ENCODE data around the gene PNKP.

Gene PNKP

DNA sequence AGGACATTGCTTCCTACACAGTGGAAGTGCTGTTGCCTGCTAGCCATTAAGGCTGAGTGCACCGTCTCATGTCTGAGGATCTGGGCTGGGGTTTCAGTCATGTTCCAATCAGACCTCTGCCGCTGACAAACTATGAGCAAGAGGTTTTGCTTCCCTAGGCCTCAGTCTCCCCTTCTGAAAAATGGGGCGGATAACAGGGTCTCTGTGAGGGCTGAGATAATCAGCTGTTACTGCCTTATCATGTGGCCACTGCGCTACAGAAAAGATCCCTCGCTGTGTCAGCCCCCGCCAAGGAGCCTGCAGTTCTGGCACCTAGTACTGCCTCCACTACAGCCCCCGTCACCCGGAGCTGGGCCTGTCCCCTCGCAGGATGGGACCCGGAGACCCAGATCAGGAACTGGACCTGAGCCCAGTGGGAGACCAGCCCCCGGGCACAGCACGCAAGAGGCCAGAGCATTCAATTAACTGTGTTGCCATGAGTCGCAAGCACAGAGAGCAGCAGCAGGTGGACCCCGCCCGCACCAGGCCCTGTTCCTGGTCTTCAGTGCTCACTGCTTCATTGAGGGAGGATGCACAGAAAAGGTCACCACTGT lies 3.0 kb upstream of the PNKP start:
- H3K27me3 Mint-ChIP-seq = no peaks in the 10 kb centered on the region
- H3K4me1 Mint-ChIP-seq = peaks cover 43% of the 10 kb centered on the region

DNA sequence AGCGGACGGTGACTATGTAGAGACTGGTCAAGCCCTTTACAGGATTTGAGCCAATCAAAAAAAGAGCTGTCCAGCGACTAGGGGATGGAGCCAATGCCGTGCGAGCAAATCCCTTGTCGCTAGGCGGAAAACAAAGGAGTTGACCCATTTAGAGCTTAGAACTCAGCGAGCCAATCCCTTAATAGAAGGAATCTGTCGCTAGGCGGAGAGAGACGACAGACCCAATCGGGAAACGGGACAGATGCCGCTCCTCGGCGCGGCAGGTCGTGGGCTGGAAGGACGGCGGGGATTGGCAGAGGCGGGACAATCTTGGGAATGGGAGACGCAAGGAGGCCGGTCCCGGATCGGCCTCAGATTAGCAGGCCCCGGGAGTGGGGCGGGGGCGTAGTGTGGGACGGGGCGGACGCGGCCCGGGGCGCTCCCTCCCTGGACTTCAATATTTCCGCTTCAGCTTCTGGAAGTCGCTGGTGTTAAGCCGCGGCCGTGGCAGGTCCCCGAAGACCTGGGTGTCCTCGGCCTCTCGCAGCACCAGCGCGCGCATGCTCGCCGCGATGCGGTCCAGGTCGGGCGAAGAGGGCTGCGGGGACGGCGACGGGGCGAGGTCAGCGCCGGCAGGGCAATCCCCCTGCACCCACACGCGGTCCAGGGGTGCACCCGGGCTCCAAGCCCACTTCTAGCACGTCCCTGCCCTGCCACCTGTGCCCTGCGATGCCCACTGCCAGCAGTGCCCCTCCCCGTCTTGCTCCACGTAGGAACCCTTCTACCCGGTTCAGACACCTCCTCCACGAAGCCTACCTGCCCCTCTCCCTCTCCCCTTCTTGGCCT lies 2.3 kb upstream of the PNKP start:
- ATAC-seq (replicated peaks; ENCODE audit: extremely low read depth, poor library complexity, severe bottlenecking) = peak; percentile 77
- no peaks in the 10 kb centered on the region for H3K27me3 Mint-ChIP-seq
- no peaks in the 10 kb centered on the region for H3K9me3 Mint-ChIP-seq
- H3K36me3 Mint-ChIP-seq (ENCODE audit: insufficient read depth) = peaks cover 23% of the 10 kb centered on the region
- DNase-seq (ENCODE audit: low spot score in 2 of 2) = peak; percentile 85 to 88
- H3K27ac Mint-ChIP-seq (ENCODE audit: low read depth) = no peak overlapping the region
- peaks cover 40% of the 10 kb centered on the region for H3K4me1 Mint-ChIP-seq
- H3K4me3 Mint-ChIP-seq = no peak overlapping the region

More for the DNA sequence above, 3.0 kb upstream of the PNKP start:
- DNase-seq (ENCODE audit: low spot score in 2 of 2) (no peak), ATAC-seq (replicated peaks; ENCODE audit: extremely low read depth, poor library complexity, severe bottlenecking) (no peak)
- Mint-ChIP-seq H3K4me3 (no peak overlapping the region), H3K9me3 (no peaks in the 10 kb centered on the region), H3K27ac (ENCODE audit: low read depth) (no peak overlapping the region), H3K36me3 (ENCODE audit: insufficient read depth) (peaks cover 21% of the 10 kb centered on the region)

DNA sequence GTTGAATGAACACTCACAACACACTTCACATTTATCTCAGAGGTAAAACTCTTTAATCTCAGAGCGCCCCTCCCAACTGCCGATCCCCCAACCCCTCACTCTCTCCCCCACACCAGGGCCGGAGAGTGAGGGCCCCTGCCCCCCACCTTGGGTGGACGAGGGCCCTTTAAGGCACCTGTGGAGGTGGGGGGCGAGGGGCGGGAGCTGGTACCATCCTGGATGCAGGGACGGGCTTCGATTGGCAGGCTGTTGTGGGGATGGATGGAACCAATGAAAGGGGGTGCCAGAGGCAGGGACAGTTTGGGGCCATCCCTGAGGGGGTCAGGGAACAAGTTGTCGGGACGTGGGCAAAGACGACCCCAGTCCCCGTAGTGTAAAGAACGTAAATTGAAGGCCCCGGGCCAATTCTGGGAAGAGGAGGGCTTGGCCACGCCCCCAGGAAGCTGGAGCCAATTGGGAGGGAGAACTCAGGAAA lies 1.7 kb upstream of the PNKP start:
- peaks cover 40% of the 10 kb centered on the region for H3K4me1 Mint-ChIP-seq
- no peaks in the 10 kb centered on the region for H3K27me3 Mint-ChIP-seq
- H3K27ac Mint-ChIP-seq (ENCODE audit: low read depth) = no peak overlapping the region
- peaks cover 25% of the 10 kb centered on the region for H3K36me3 Mint-ChIP-seq (ENCODE audit: insufficient read depth)
- H3K9me3 Mint-ChIP-seq = no peaks in the 10 kb centered on the region
- no peak overlapping the region for H3K4me3 Mint-ChIP-seq
- no peak for DNase-seq (ENCODE audit: low spot score in 2 of 2)
- ATAC-seq (replicated peaks; ENCODE audit: extremely low read depth, poor library complexity, severe bottlenecking) = no peak

DNA sequence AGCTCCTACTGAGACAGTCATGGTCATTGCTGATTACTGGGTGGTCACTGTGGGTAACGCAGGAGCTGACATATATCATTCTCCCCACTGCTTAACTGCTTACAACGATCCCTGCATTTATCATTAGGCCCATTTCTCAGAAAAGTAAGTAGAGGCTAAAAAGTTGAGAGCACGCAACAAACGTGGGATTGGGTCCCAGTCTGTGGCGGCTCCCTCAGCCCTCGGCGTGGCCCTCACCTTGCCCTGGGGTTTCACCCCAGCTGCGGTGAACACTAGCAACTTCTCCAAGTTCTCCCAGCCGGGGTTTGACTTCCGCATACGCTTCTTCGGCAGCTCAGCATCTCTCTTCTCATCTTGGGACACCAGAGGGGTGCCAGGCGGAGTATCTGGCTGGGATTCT lies 2.5 kb downstream of the PNKP start:
- no peaks in the 10 kb centered on the region for H3K9me3 Mint-ChIP-seq
- no peaks in the 10 kb centered on the region for H3K27me3 Mint-ChIP-seq
- no peak overlapping the region for H3K4me3 Mint-ChIP-seq
- no peak overlapping the region for H3K27ac Mint-ChIP-seq (ENCODE audit: low read depth)
- H3K4me1 Mint-ChIP-seq = peaks cover 31% of the 10 kb centered on the region
- DNase-seq (ENCODE audit: low spot score in 2 of 2) = no peak
- peaks cover 32% of the 10 kb centered on the region for H3K36me3 Mint-ChIP-seq (ENCODE audit: insufficient read depth)
- ATAC-seq (replicated peaks; ENCODE audit: extremely low read depth, poor library complexity, severe bottlenecking) = no peak

DNA sequence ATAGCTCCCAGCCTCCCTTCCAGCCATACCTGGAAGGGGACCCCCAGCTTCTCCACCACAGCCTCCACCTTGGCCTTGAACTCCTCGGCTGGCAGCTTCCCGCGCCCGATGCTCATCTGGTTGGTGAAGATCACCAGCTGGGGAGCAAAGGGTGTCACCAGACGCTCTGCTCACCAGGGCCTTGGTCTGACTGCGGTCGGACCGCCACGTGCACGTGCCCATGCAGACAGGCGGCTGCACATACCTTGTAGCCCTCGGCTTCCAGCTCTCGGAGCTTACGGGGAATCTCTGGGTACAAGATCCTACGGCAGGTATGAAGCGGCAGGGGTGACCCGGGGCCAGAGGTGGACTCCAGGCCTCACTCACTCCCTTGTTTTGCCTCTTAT lies 3.4 kb downstream of the PNKP start:
- H3K9me3 Mint-ChIP-seq = no peaks in the 10 kb centered on the region
- peaks cover 31% of the 10 kb centered on the region for H3K36me3 Mint-ChIP-seq (ENCODE audit: insufficient read depth)
- no peak overlapping the region for H3K27ac Mint-ChIP-seq (ENCODE audit: low read depth)
- peaks cover 31% of the 10 kb centered on the region for H3K4me1 Mint-ChIP-seq
- DNase-seq (ENCODE audit: low spot score in 2 of 2) = no peak
- no peaks in the 10 kb centered on the region for H3K27me3 Mint-ChIP-seq
- no peak for ATAC-seq (replicated peaks; ENCODE audit: extremely low read depth, poor library complexity, severe bottlenecking)
- no peak overlapping the region for H3K4me3 Mint-ChIP-seq

DNA sequence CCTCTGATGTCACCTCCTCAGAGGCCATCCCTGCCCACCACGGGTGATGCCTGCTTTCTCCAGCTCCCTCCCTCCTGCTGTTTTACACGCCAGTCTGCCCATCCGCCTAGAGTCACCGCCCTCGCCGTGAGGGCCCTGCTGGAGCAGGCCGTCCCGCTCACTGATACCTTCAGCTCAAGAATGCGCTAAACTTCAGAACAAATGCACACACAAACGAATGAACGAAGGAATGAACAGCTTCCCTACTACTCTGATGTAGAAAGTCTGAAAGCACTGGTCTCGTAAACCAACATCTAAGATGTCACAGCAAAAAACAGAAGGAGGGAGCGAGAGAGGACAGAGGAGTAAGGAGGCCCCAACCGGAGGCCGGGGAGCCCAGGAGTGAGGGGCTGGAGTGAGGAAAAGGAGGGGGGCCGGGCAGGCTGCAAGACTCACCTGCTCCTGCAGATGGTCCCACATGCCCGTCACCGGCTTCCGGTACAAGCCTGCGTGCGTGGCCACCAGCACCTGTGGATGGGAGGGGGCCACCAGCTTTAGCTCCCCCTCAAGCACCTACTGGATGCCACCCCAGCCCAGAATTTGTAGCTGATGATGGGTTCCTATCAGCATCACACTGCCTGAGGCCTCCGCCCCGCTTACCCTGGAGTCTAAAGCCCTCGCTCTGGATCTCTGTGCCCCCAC lies 4.0 kb downstream of the PNKP start:
- Mint-ChIP-seq H3K4me1 (peaks cover 31% of the 10 kb centered on the region), H3K36me3 (ENCODE audit: insufficient read depth) (peaks cover 31% of the 10 kb centered on the region), H3K27ac (ENCODE audit: low read depth) (peak overlapping the region; percentile 68), H3K9me3 (no peaks in the 10 kb centered on the region), H3K4me3 (no peak overlapping the region), H3K27me3 (no peaks in the 10 kb centered on the region)
- no peak for DNase-seq (ENCODE audit: low spot score in 2 of 2)
- no peak for ATAC-seq (replicated peaks; ENCODE audit: extremely low read depth, poor library complexity, severe bottlenecking)

DNA sequence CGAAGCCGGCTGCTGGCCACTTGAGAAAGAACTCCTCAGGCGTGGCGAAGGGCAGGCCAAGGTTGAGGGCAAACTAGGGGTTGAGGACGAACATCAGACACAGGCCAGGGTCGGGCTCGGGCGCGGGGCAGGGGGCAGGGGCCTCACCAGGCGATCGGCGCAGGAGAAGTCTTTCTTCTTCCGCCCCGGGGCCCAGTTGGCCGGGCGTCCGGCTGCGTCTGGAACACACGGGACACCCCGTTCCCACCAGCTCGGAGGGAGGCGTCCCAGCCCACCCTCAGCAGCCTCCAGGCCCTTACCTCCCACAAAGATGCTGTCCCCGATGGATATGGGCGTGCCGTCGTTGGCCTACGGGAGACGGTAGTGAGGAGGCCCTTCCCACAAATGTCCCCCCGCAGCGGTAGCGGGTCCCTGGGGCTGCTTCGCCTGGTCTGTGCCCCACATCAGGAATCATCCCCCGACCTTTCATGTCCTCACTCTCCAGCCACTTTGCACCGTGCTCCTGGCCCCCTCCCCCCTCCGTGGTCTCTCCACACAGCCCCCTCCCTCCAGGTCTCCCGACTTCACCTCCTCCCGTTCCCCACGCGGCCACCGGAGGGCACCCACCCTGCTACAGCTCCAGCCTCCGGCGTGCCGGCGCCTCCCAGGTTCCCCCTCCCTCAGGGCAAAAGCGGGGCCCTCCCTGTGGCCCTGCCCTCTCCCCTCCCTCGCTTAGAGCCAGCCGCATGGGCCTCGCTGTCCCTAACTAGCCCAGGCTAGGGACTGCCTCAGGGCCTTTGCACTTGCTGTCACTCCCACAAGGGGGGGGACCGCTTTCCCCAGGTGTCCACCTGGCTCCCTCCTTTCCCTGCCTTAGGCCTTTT lies 4.8 kb downstream of the PNKP start:
- Mint-ChIP-seq H3K9me3 (no peaks in the 10 kb centered on the region), H3K4me3 (no peak overlapping the region), H3K36me3 (ENCODE audit: insufficient read depth) (peaks cover 32% of the 10 kb centered on the region), H3K27me3 (no peaks in the 10 kb centered on the region), H3K27ac (ENCODE audit: low read depth) (peak overlapping the region; percentile 68), H3K4me1 (peaks cover 26% of the 10 kb centered on the region)
- no peak for ATAC-seq (replicated peaks; ENCODE audit: extremely low read depth, poor library complexity, severe bottlenecking)
- no peak for DNase-seq (ENCODE audit: low spot score in 2 of 2)

DNA sequence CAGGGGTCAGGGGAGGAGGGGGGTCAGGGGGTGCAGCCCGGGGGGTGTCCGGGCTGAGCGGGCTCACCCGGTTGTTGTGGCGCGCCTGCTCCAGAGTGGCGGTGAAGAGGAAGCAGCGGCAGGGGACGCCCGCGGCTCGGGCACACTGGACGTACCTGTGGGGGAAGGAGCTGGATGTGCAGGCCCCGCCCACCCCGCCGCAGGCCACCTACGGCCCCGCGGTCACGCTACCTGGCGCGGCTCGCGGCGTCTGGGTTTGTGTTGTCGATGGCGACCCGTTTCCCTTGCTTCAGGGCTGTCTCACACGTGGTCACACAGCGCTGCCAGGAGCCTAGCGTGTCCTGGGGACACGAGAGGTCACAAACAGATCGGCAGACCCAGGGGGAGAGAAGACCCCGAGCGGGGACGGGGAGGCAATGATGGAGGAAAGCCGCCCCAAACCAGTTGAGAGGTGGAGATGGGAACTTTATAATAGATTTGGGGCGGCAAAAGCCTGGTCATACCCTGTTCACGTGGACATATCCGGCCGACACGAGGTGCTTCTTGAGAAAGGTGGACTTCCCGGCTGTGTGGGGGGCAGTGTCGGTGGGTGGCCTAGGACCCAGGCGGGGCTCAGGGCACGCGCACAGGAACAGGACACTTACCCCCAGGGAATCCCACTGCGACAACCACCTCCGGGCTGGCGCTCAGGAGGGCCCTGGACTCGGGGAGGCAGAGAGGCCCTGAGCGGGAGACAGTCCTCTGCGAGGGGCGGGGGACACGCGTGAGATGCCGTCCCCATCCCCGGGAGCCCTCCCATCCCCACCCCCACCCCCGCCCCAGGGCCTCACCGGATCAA lies 5.6 kb downstream of the PNKP start:
- no peak for DNase-seq (ENCODE audit: low spot score in 2 of 2)
- Mint-ChIP-seq H3K27ac (ENCODE audit: low read depth) (no peak overlapping the region), H3K4me1 (peaks cover 20% of the 10 kb centered on the region), H3K4me3 (no peak overlapping the region), H3K27me3 (no peaks in the 10 kb centered on the region), H3K9me3 (no peaks in the 10 kb centered on the region), H3K36me3 (ENCODE audit: insufficient read depth) (peaks cover 25% of the 10 kb centered on the region)
- ATAC-seq (replicated peaks; ENCODE audit: extremely low read depth, poor library complexity, severe bottlenecking) = no peak

DNA sequence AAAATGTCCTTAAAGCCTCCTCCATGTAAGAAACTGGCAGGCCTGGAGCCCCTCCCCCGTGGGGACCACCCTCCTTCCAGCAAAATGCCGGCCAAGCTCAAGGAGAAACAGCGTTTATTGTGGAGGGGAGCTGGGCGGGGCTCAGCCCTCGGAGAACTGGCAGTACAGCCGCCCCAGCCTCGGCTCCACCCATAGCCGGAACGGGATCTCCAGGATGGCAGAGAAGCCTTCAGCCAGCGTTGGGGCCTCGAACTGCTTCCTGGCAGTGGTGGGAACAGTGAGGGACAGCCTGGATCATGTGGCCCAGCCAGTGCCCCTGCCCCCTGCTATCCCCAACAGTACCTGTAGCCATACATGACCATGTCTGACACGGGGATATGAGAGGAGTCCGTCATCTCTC lies 6.3 kb downstream of the PNKP start:
- no peaks in the 10 kb centered on the region for H3K9me3 Mint-ChIP-seq
- peak overlapping the region; percentile 69 for H3K27ac Mint-ChIP-seq (ENCODE audit: low read depth)
- H3K36me3 Mint-ChIP-seq (ENCODE audit: insufficient read depth) = peaks cover 21% of the 10 kb centered on the region
- no peak overlapping the region for H3K4me3 Mint-ChIP-seq
- peaks cover 14% of the 10 kb centered on the region for H3K4me1 Mint-ChIP-seq
- no peaks in the 10 kb centered on the region for H3K27me3 Mint-ChIP-seq
- no peak for ATAC-seq (replicated peaks; ENCODE audit: extremely low read depth, poor library complexity, severe bottlenecking)
- DNase-seq (ENCODE audit: low spot score in 2 of 2) = no peak

DNA sequence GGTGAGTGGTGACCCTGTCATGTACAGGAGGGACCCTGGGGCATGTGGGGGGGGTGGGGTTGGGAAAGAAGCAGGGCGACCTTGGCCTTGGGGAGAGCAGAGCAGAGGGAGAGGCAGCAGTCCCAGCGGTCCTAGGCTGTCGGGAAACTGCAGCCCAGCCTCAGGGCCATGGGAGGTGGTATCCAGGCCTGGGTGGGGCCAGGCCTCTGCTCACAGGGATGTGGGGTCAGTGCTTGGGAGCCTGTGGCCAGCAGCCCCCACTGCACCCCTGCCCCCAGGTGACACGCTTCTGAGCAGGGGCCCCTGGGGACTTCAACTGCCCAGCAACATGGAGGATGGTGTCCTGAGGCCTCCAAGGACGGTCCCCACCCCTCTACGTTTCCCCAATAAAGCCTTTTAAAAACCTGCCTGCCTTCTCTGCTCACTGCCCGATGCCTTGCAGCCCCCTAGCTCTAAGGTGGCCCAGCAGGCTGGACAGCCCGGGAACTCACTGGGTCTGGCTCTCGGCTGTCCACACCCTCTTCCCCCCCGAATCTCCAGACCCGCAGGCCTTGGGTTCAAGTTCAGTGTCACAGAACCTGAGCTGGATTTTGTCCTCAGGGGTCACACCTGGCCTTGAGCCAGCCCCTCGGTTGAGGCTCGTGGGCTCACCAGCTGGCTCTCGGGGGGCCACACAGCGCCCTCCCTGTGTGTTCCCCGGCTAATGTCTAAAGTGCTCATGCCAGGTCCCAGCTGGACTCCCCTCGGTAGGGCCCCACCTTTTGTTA lies 6.9 kb downstream of the PNKP start:
- H3K4me3 Mint-ChIP-seq = no peak overlapping the region
- H3K4me1 Mint-ChIP-seq = peaks cover 8% of the 10 kb centered on the region
- H3K27ac Mint-ChIP-seq (ENCODE audit: low read depth) = peak overlapping the region; percentile 69
- H3K9me3 Mint-ChIP-seq = no peaks in the 10 kb centered on the region
- no peaks in the 10 kb centered on the region for H3K27me3 Mint-ChIP-seq
- no peak for ATAC-seq (replicated peaks; ENCODE audit: extremely low read depth, poor library complexity, severe bottlenecking)
- DNase-seq (ENCODE audit: low spot score in 2 of 2) = no peak
- peaks cover 25% of the 10 kb centered on the region for H3K36me3 Mint-ChIP-seq (ENCODE audit: insufficient read depth)

DNA sequence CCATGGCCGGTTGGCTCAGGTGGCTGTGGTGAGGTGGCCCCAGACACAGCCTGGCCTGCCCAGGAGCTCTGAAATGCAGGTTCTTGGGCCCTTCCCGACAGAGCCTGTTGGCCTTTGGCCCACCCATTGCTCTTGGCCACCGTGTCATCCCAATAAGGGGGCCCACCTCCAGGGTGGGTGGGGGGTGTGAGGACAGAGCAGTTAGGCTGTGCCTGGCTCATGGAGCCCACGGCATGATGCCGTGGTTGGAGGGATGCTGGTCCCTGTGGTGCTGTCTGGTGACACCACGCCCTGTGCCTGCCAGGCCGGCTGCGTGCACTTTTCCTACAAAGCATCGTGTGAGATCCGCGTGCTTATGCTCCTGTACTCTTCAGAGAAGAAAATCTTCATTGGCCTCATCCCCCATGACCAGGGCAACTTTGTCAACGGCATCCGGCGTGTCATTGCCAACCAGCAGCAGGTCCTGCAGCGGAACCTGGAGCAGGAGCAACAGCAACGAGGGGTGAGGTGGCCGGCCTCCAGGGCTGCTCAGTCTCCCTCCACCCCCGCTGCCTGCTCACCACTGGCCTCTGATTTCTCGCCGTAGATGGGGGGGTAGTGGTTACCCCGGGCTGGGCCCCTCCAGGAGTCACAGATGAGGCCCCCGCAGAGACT lies 7.6 kb downstream of the PNKP start:
- H3K4me1 Mint-ChIP-seq = peaks cover 7% of the 10 kb centered on the region
- DNase-seq (ENCODE audit: low spot score in 2 of 2) = no peak
- no peak for ATAC-seq (replicated peaks; ENCODE audit: extremely low read depth, poor library complexity, severe bottlenecking)

More for the DNA sequence above, 7.6 kb downstream of the PNKP start:
- H3K27me3 Mint-ChIP-seq = no peaks in the 10 kb centered on the region
- H3K4me3 Mint-ChIP-seq = no peak overlapping the region
- H3K9me3 Mint-ChIP-seq = no peaks in the 10 kb centered on the region
- H3K27ac Mint-ChIP-seq (ENCODE audit: low read depth) = no peak overlapping the region
- H3K36me3 Mint-ChIP-seq (ENCODE audit: insufficient read depth) = peaks cover 25% of the 10 kb centered on the region
